ENCODE results near the gene TMEM205. TPM values are rescaled to one million over a fixed set of nuclear protein-coding genes. Genes with fewer than 3 reads are reported as not detected.
"Not testable (repeated sequence)": the region's sequence is repeated elsewhere in the genome, so short reads cannot be mapped to it uniquely, and the experiment has no call there.

TMEM205 gene
- total and polyA plus RNA-seq, 2 of the 8 experiments (the other 6 are each of a cell fraction or from before 2014, with no cell fraction given), result 73.5 to 423 TPM

GRCh38 chr19:11333838-11334237 is 12.2 kb downstream of the TMEM205 start:
- H4K20me1 ChIP-seq (replicated peaks in 1 of 2; ENCODE audit: control insufficient read depth in 1 of 2, insufficient read depth in 2 of 2, low read length in 2 of 2); H3K79me2 ChIP-seq (ENCODE audit: control insufficient read depth in 1 of 2, insufficient read depth in 2 of 2, low read length in 2 of 2); H4K91ac ChIP-seq (replicated peaks; ENCODE audit: insufficient read length, low read length); H3K4ac ChIP-seq (replicated peaks; ENCODE audit: insufficient read length, low read depth, low read length); H3K27me3 ChIP-seq (replicated peaks in 1 of 4; ENCODE audit: control insufficient read depth in 3 of 4, extremely low read depth in 1 of 4, insufficient read depth in 3 of 4, low read length in 3 of 4); POLR2A ChIA-PET (ENCODE audit: partially characterized antibody); H3K9me3 ChIP-seq (ENCODE audit: insufficient read depth in 2 of 2, low read depth in 1 of 2, low read length in 1 of 2); H3K4me3 ChIP-seq (ENCODE audit: extremely low read depth in 1 of 4, insufficient read depth in 2 of 4, low read depth in 3 of 4, low read length in 4 of 4); H4K5ac ChIP-seq (ENCODE audit: insufficient read length, low read depth, low read length); H3K9ac ChIP-seq (replicated peaks in 1 of 4; ENCODE audit: extremely low read depth in 1 of 4, low read depth in 3 of 4, low read length in 3 of 4); H2BK15ac ChIP-seq (ENCODE audit: low read length); H2BK120ac ChIP-seq (replicated peaks; ENCODE audit: low read depth, low read length); H3K4me1 ChIP-seq (replicated peaks in 1 of 4; ENCODE audit: control insufficient read depth in 3 of 4, insufficient read depth in 4 of 4, low read length in 3 of 4); DNase-seq (ENCODE audit: low read depth in 1 of 2, low spot score in 2 of 2); H2BK20ac ChIP-seq (ENCODE audit: low read length); H3K18ac ChIP-seq (ENCODE audit: extremely low read depth, low read length); H3K27ac ChIP-seq (ENCODE audit: low read depth, low read length); H2BK5ac ChIP-seq (ENCODE audit: low read depth, low read length); H3K79me1 ChIP-seq (ENCODE audit: low read depth, low read length); FAIRE-seq; H4K8ac ChIP-seq (ENCODE audit: extremely low read depth, insufficient read depth, low read length); H3K4me2 ChIP-seq (ENCODE audit: insufficient read depth in 1 of 2, low read depth in 2 of 2, low read length in 2 of 2); H2AK5ac ChIP-seq (ENCODE audit: low read depth, low read length); H2BK12ac ChIP-seq (ENCODE audit: low read depth, low read length); H3K23ac ChIP-seq (ENCODE audit: insufficient read length); H2AFZ ChIP-seq (ENCODE audit: low read length); H3K23me2 ChIP-seq (ENCODE audit: low read depth, low read length); H3K56ac ChIP-seq (replicated peaks; ENCODE audit: insufficient read length, low read depth, low read length); H3K14ac ChIP-seq (ENCODE audit: insufficient read length); H3K36me3 ChIP-seq (ENCODE audit: control insufficient read depth in 2 of 4, insufficient read depth in 4 of 4, low read length in 3 of 4); CTCF ChIA-PET (ENCODE audit: partially characterized antibody): not testable (repeated sequence)
- 92% methylated on average over 9 of the region's 9 CpGs; no CpG with 5 or more reads in 1 of the 2 experiments for WGBS, 2 experiments (ENCODE audit: extremely low coverage in 1 of 2, insufficient coverage in 1 of 2, insufficient read length in 1 of 2, insufficient replicate concordance in 2 of 2, low coverage in 1 of 2, low lambda C conversion rate in 2 of 2, missing lambda C conversion rate in 1 of 2)
